Glutamatergic neuron (in vitro differentiated cells): ENCODE results near the gene GYPA. TPM values are rescaled to one million over a fixed set of nuclear protein-coding genes. Genes with fewer than 3 reads are reported as not detected.
"Not testable (repeated sequence)": the region's sequence is repeated elsewhere in the genome, so short reads cannot be mapped to it uniquely, and the experiment has no call there.

Experiments used
- DNase-seq: peaks from one replicate; pipeline ENCODE4 v3.0.0; 2022
- H3K27ac Mint-ChIP-seq: one replicate; pipeline ENCODE4 v1.8.0; 2020; ENCODE audit warnings: mild to moderate bottlenecking, mixed read lengths, inconsistent platforms; ENCODE audit not compliant: unreplicated experiment
- H3K27me3 Mint-ChIP-seq: one replicate; pipeline ENCODE4 v1.8.0; 2020; ENCODE audit warnings: mild to moderate bottlenecking, moderate library complexity, mixed read lengths, inconsistent platforms; ENCODE audit not compliant: unreplicated experiment
- H3K36me3 Mint-ChIP-seq: one replicate; pipeline ENCODE4 v1.8.0; 2020; ENCODE audit warnings: mild to moderate bottlenecking, mixed read lengths, inconsistent platforms; ENCODE audit not compliant: unreplicated experiment
- H3K4me1 Mint-ChIP-seq: one replicate; pipeline ENCODE4 v1.8.0; 2020; ENCODE audit warnings: mild to moderate bottlenecking, low read depth, mixed read lengths, inconsistent platforms; ENCODE audit not compliant: unreplicated experiment
- H3K4me3 Mint-ChIP-seq: one replicate; pipeline ENCODE4 v1.8.0; 2020; ENCODE audit warnings: mild to moderate bottlenecking, mixed read lengths, inconsistent platforms; ENCODE audit not compliant: unreplicated experiment
- H3K9me3 Mint-ChIP-seq: one replicate; pipeline ENCODE4 v1.8.0; 2020; ENCODE audit warnings: mild to moderate bottlenecking, moderate library complexity, mixed read lengths, inconsistent platforms; ENCODE audit not compliant: unreplicated experiment
- total RNA-seq: library from RNA; stranded (reverse); fragmentation: NEBNext Ultra II Directional; extraction: Animal tissue kit (Norgen Biotek cat#: 25700); gene quantifications from one replicate; pipeline ENCODE4 v1.2.1, GENCODE V29; 2021; ENCODE audit not compliant: unreplicated experiment

Gene GYPA
- total RNA-seq, 1 donor from 2014 or later = 1.3 TPM

GRCh38 chr4:144137137-144137931 is 3.2 kb downstream of the GYPA start:
- H3K4me1 Mint-ChIP-seq, H3K4me3 Mint-ChIP-seq, H3K9me3 Mint-ChIP-seq, H3K27ac Mint-ChIP-seq, H3K36me3 Mint-ChIP-seq, H3K27me3 Mint-ChIP-seq, DNase-seq: not testable (repeated sequence)

- H3K27ac Mint-ChIP-seq, H3K36me3 Mint-ChIP-seq, H3K27me3 Mint-ChIP-seq, DNase-seq, H3K4me3 Mint-ChIP-seq, H3K9me3 Mint-ChIP-seq, H3K4me1 Mint-ChIP-seq: not testable (repeated sequence)
Observed at GRCh38 chr4:144136189-144136588, 4.3 kb downstream of the GYPA start.

GRCh38 chr4:144130167-144130566 is 10.4 kb downstream of the GYPA start:
- H3K9me3 Mint-ChIP-seq, H3K36me3 Mint-ChIP-seq, H3K4me3 Mint-ChIP-seq, DNase-seq, H3K27me3 Mint-ChIP-seq, H3K4me1 Mint-ChIP-seq, H3K27ac Mint-ChIP-seq: not testable (repeated sequence)

GRCh38 chr4:144129336-144129875 is 11.1 kb downstream of the GYPA start:
- H3K27ac Mint-ChIP-seq, H3K27me3 Mint-ChIP-seq, H3K4me1 Mint-ChIP-seq, H3K9me3 Mint-ChIP-seq, H3K4me3 Mint-ChIP-seq, DNase-seq, H3K36me3 Mint-ChIP-seq: not testable (repeated sequence)

GRCh38 chr4:144128709-144129320 is 11.7 kb downstream of the GYPA start:
- H3K4me1 Mint-ChIP-seq, H3K27me3 Mint-ChIP-seq, H3K9me3 Mint-ChIP-seq: not testable (repeated sequence)

GRCh38 chr4:144125109-144125508 is 15.4 kb downstream of the GYPA start:
- H3K27ac Mint-ChIP-seq, H3K9me3 Mint-ChIP-seq, H3K36me3 Mint-ChIP-seq, DNase-seq, H3K4me3 Mint-ChIP-seq, H3K27me3 Mint-ChIP-seq, H3K4me1 Mint-ChIP-seq: not testable (repeated sequence)

More at GRCh38 chr4:144128709-144129320, 11.7 kb downstream of the GYPA start:
- DNase-seq, H3K36me3 Mint-ChIP-seq, H3K27ac Mint-ChIP-seq, H3K4me3 Mint-ChIP-seq: not testable (repeated sequence)

DNA sequence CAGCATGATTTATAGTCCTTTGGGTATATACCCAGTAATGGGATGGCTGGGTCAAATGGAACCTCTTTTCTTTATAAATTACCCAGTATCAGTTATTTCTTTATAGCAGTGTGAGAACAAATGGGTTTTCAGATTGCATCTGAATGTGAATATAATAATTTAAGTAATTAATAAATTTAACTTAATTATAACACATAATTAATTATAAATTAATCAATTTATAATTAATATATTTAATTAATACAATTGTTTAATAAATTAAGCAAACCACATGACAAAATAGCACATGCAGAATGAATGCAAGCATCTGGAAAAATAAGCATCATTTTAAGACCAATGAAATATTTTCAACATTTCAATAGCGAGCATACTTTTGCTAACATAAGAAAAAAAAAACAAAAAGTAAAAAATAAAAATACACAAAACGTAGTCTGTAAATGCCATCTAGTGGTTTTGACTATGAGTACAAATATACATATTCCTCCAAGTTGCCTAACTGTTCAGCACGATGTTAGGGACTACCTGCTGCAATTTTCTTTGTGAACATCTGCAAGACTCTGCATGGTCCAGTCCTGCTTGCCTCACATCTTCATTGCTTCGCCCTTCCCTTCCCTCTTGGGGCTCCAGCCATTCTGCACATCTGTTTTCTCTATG is 16.4 kb downstream of the GYPA start:
- H3K4me1 Mint-ChIP-seq, H3K4me3 Mint-ChIP-seq, DNase-seq: not testable (repeated sequence)

GRCh38 chr4:144123269-144123668 is 17.2 kb downstream of the GYPA start:
- not testable (repeated sequence) for H3K9me3 Mint-ChIP-seq, H3K27me3 Mint-ChIP-seq

More for the DNA sequence above, 16.4 kb downstream of the GYPA start:
- not testable (repeated sequence) for H3K36me3 Mint-ChIP-seq, H3K9me3 Mint-ChIP-seq, H3K27ac Mint-ChIP-seq, H3K27me3 Mint-ChIP-seq

DNA sequence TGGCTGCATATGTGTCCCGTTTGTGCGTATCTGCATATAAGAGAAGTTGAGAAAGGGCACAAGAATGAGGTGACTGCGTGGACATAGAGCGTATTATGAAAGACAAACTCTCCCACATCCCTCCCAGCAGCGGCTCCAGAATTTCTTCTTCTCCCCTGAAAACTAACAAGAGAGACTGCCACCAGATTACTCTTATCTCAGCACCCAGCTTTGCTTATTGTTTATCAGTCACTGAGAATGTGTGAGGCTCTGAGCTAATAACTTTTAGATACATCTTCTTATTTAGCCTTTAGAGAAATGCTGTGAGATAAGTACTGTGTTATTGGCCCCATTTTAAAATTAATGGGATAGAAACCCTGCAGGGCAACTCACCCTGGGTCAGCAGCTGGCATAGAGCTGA is 20.8 kb downstream of the GYPA start:
- H3K36me3 Mint-ChIP-seq, H3K9me3 Mint-ChIP-seq, H3K4me1 Mint-ChIP-seq, H3K27ac Mint-ChIP-seq, H3K4me3 Mint-ChIP-seq, DNase-seq, H3K27me3 Mint-ChIP-seq: not testable (repeated sequence)

More at GRCh38 chr4:144123269-144123668, 17.2 kb downstream of the GYPA start:
- not testable (repeated sequence) for DNase-seq, H3K27ac Mint-ChIP-seq, H3K4me1 Mint-ChIP-seq, H3K36me3 Mint-ChIP-seq, H3K4me3 Mint-ChIP-seq
